HepG2 (cell line): ENCODE measurements around the gene ABHD2.

Source experiments
- ASH2L ChIP-seq: fragments of 300-600, 200-600 bp; sonication (generic); IDR thresholded peaks from 2 replicates; pipeline ENCODE4 v1.7.0; 2017; ENCODE audit warnings: low read depth, mild to moderate bottlenecking, moderate library complexity, mixed read lengths, low read length; ENCODE audit not compliant: insufficient read length
- EP300 ChIP-seq, 3 experiments: sonication (generic) in 1 of 3; formaldehyde crosslinking in 1 of 3; IDR thresholded peaks; 2 replicates each; pipeline versions ENCODE4 v1.5.1 to v1.6.1; 2011 to 2020; ENCODE audit warnings: low read depth in 2 of 3, low read length in 2 of 3, borderline replicate concordance in 1 of 3, improper control_type of control experiment in 1 of 3, mild to moderate bottlenecking in 1 of 3, missing genetic modification reagents in 1 of 3, moderate library complexity in 1 of 3
- HES4 ChIP-seq: sonication (generic); formaldehyde crosslinking; IDR thresholded peaks from 2 replicates; pipeline ENCODE4 v1.9.0; 2021; ENCODE audit warnings: mild to moderate bottlenecking, missing genetic modification reagents, borderline replicate concordance
- JDP2 ChIP-seq: sonication (generic); formaldehyde crosslinking; IDR thresholded peaks from 2 replicates; pipeline ENCODE4 v1.8.1; 2022; ENCODE audit warnings: missing genetic modification reagents, borderline replicate concordance
- NR2F6 ChIP-seq, 2 experiments: IDR thresholded peaks; 2 replicates each; pipeline ENCODE4 v1.6.1; 2016; ENCODE audit warnings: antibody characterized with exemption in 1 of 2, mild to moderate bottlenecking in 1 of 2
- SMARCC2 ChIP-seq: fragments of 450-650 bp; IDR thresholded peaks from 2 replicates; pipeline ENCODE4 v1.6.1; 2017; ENCODE audit warnings: antibody characterized with exemption, mild to moderate bottlenecking
- ZBTB3 ChIP-seq: sonication (generic); formaldehyde crosslinking; IDR thresholded peaks from 2 replicates; pipeline ENCODE4 v1.4.0; 2020; ENCODE audit warnings: low read depth, mild to moderate bottlenecking, moderate library complexity, missing genetic modification reagents, borderline replicate concordance
- ZNF451 ChIP-seq: sonication (generic); formaldehyde crosslinking; IDR thresholded peaks from 2 replicates; pipeline ENCODE4 v1.5.0; 2020; ENCODE audit warnings: mild to moderate bottlenecking, missing genetic modification reagents
- ZNF558 ChIP-seq: sonication (generic); formaldehyde crosslinking; IDR thresholded peaks from 2 replicates; pipeline ENCODE4 v1.9.0; 2022; ENCODE audit warnings: mild to moderate bottlenecking, missing genetic modification reagents, borderline replicate concordance
- TF ChIP-seq, protein P1 (sequence below): sonication (generic); formaldehyde crosslinking; IDR thresholded peaks from 2 replicates; pipeline ENCODE4 v1.5.0; 2020; ENCODE audit warnings: missing genetic modification reagents
- TF ChIP-seq, protein P2 (sequence below): sonication (generic); formaldehyde crosslinking; IDR thresholded peaks from 2 replicates; pipeline ENCODE4 v1.9.0; 2021; ENCODE audit warnings: missing genetic modification reagents, borderline replicate concordance

DNA sequence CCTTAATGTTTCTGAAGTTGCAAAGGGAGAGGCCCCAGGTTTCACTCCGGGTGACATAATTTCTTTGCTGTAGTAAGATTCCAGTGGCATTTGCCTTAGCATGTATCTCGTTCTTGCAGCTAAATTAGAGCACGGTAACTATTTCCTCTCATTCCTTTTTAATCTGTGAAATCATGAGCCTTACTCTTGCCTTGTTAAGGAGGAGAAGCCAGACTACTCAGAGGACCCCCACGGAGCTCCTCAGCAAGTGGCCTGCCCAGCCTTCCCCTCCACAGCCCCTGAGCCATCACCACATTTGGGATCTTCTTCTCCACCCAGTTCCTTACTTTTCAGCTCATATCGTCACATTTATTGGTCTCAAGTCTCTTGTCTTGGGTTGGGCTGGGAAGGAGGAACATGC, 54.2 kb downstream of the ABHD2 start:
- TF ChIP-seq ZNF558 (CRISPR knock-in tag) (no peak), SMARCC2 (no peak), HES4 (CRISPR knock-in tag) (no peak), JDP2 (CRISPR knock-in tag) (no peak), ZNF451 (CRISPR knock-in tag) (no peak), ASH2L (no peak), NR2F6 (IDR thresholded peaks at IDR 0.05) (no peak), NR2F6 (CRISPR knock-in tag; IDR thresholded peaks at IDR 0.05) (no peak), EP300 (IDR thresholded peaks at IDR 0.05; ENCODE audit: low read depth in 2 of 2, low read length in 2 of 2) (no peak), EP300 (CRISPR knock-in tag; IDR thresholded peaks at IDR 0.05; ENCODE audit: borderline replicate concordance) (no peak), ZBTB3 (CRISPR knock-in tag) (no peak)
- TF ChIP-seq, protein P1, sequence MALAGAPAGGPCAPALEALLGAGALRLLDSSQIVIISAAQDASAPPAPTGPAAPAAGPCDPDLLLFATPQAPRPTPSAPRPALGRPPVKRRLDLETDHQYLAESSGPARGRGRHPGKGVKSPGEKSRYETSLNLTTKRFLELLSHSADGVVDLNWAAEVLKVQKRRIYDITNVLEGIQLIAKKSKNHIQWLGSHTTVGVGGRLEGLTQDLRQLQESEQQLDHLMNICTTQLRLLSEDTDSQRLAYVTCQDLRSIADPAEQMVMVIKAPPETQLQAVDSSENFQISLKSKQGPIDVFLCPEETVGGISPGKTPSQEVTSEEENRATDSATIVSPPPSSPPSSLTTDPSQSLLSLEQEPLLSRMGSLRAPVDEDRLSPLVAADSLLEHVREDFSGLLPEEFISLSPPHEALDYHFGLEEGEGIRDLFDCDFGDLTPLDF = no peak
- TF ChIP-seq, protein P2, sequence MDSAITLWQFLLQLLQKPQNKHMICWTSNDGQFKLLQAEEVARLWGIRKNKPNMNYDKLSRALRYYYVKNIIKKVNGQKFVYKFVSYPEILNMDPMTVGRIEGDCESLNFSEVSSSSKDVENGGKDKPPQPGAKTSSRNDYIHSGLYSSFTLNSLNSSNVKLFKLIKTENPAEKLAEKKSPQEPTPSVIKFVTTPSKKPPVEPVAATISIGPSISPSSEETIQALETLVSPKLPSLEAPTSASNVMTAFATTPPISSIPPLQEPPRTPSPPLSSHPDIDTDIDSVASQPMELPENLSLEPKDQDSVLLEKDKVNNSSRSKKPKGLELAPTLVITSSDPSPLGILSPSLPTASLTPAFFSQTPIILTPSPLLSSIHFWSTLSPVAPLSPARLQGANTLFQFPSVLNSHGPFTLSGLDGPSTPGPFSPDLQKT (CRISPR knock-in tag) = no peak
